Activated T-cell treated with anti-CD3 and anti-CD28 coated beads, Interleukin-2, amount 50 U/mL, for 1 hour (primary cell): ENCODE data around the gene YBX3.
A peak's percentile ranks its signal among the peaks of the same experiment; 100 is the strongest.

Experiments
- DNase-seq: peaks from one replicate; pipeline ENCODE4 v3.0.0-alpha.2; 2020

The YBX3 gene

DNA sequence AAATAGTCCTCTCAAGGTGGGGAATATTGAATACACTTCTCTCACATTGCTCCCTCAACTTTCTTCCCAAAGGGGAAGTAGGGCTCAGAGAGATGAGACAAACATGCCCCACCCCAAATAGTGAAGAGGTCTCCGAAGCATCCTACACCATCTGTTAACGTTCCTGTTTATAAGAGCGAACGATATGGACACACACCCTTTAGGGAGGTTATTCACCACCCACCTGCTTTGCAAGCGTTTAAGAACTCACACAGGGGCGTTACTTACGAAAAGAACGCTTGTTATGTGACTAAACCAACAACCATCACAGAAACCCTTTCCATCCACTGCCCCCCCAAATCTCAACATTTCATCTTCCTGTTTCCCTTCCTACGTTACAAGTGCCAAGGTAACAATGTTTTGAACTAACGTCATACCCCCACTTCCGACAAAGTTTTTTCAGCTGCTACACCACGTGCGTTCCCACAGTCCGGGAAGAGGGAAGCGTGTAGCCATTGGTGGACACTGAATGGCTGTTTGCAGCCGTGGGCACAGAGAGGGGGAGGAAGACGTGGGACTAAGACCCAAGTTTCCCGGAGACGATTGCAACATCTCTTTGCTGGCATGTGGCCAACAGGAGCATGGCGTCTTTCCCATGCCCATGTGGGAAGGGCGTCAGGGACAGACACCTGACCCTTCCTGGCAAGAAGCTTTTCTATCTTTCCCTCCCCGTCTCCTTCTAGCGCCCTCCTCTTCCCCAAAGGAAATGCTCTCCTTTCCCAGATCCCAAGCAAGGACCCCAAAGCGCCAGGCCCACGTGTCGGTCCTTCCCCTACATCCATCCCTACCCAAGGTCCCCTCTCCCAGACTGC, 1.2 kb downstream of the YBX3 start:
- DNase-seq: peak; percentile 61

DNA sequence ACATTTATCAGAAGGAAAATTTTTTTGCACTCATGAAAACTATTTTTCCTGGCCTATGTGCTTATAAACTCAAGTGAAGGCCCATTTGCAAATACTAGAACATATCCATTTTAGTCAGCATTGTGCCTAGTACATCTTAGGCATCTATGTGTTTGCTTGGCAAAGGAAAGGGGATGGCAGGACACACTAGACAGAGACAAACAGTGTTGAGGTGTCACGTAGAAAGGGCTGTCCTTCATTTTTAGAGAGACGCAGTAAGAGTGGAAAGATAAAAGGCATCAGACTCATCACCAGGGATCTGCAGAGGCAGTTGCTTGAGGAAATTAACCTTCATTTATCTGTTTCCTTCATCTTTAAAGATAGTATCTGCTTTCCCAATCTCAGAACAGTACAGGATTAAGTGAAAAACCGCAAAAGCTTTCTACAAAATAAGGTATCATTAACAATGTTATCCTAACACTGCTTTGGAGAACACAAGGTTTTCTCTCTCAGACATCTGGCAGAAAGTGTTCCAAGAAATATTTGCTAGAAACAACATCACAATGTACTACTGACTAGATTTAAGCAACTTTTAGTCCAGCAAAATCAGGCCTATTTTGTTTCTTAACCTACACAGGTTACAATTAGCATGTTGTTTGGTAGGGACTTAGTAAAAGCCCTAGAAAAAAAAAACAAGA, 2.0 kb downstream of the YBX3 start:
- DNase-seq: no peak

DNA sequence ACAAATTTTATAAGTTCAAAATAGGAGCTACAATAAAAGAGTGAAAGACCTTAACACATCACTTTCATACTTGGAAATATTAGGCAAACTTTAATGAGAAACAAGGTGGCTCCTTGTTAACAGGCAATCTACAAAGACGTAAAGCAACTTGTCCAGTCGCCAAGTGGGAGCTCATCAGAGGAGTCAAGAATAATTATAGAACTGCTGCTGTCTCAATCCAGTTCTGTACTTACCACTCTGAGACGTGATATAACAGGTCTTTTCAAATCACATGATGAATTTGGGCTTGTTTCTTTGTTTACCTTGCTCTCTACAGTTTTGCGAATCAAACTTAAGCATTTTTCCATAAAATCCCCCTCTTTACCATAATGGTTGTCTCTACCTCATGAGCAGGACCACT, 3.6 kb downstream of the YBX3 start:
- DNase-seq: no peak

DNA sequence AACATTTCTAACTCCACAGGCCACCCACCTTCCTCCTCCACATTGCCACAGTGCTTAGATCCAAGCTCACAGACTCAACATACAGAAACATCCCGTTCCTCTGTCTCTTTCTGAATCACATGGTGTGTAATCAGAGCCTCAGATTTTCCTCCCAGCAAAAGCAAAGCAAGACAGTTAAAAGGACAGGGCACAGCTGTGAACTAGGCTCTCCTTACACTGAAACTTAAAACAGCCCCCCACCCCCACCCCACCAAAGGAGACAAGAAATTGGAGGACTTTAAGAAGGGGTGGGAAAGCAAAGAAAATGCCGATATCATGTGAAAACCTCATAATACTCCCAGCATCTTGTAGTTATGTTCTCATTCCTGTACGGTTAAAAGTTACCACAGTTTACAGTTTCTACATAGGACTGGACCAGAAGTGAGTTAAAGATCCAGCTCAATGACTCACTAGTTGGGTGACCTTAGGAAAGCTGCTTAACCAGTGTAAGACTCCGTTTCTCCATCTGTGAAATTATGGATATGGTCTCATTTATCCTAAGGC, 4.8 kb downstream of the YBX3 start:
- no peak for DNase-seq

DNA sequence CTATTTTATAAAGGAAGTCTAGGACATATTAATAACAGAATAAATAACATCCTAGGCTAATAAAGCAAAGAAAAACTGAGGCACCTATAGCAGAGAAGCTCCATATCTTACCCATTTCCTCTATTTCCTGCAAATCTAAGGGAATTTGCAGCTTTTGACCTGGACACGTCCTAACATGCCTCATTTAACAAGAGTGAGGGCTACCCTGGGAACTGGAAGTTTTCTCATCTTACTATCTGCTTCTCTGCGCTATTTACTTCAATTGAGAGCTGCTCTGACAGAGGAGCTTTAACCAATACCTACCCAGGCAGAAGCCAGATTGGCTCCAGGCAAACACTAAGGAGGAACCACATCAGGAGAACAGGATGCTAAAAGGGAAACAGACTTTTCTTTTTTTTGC, 5.7 kb downstream of the YBX3 start:
- DNase-seq: no peak

DNA sequence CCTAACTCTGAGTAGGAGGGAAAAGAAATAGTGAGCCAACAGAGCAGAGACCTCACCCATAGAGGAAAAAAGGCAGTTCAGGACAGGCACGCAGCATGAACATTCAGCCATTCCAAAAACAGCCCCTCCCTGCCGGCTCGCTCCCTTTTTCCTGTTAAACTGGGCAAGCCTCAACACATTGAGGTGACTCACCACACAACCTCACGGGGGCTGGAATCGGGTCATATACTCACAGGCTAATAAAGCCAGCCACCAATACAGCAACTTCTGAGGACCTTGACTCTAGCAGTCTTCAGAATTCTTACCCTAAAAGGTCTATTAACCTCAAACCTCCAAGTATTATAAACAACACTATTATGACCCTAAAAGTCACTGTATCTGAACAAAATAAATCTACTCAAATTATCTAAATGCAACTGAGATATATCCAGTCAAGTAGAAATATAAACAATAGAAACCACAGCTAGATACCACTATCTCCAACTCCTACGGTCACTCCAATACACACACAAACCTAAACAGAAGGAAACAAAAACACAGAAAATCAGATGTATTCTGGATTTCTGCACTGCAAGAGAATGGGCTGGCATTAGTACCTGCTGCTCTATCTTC, 6.3 kb downstream of the YBX3 start:
- DNase-seq: no peak

DNA sequence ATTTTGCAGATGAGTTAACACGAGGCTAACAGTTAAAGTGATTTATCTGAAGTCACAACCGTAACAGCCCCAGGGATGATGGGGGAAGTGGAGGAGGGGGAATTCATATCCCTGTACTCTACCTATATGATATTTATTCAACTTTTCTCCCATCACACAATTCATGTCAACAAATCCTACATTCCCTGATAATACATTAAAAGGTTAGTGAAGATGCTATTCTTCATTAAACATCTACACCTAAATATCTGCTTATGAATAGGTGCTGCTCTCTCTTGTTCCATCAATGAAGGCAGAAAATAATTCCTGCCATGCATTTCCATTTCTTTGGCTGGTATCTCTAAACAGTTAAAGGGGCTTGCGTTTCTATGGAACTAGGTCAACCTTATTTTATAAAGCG, 6.8 kb downstream of the YBX3 start:
- DNase-seq: no peak

DNA sequence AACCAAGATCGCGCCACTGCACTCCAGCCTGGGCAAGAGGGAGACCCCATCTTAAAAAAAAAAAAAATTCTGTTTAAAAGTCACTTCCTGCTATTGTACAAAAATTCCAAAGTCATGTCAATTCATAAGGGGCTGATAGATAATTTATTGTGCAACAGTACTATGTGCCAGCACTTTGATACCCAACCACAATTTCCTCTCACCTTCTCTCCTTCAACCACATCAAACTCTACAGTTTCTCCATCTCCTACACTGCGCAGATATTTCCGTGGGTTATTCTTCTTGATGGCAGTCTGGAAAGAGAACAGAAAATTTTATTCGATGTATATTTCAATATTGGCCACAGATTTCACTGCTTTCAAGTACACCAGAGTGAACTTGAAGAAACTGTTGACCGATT, 7.6 kb downstream of the YBX3 start:
- no peak for DNase-seq

DNA sequence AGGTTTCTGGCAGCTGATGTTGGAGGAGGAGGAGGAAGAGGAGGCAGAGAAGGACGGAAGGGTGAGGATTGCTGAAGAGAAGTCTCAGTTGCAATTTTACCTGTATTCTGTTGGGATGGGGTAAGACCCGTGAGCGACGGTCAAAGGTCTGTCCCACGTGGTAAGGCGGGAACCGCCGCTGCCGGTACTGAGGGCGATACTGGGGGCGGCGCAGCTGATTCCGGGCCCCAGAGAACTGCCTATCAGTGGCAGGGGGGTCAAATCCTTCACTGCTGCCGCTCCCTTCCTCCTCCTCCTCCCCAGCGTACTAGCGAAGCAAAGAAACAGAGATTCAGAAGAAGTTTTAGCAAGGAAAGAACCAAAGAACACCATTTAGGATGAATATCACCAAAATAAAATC, 13.3 kb downstream of the YBX3 start:
- DNase-seq: no peak

DNA sequence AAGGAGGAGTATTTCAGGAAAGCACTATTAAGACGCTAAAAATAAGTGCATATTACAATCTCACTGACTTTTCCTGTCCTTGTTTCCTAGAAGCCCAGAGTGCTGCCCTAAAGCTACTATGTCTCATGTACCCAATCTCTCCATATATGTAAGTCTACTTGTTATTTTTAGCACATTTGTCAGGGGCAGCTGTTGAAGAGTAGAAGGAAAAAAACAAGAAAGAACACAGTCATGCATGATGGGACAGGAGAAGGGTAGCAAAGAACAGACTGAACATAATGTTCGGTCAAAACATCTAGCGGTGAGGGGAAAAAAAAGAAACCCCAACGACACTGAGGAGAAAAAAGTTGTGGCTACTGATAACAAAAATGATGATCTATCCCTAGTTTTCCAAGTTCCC, 14.3 kb downstream of the YBX3 start:
- no peak for DNase-seq

DNA sequence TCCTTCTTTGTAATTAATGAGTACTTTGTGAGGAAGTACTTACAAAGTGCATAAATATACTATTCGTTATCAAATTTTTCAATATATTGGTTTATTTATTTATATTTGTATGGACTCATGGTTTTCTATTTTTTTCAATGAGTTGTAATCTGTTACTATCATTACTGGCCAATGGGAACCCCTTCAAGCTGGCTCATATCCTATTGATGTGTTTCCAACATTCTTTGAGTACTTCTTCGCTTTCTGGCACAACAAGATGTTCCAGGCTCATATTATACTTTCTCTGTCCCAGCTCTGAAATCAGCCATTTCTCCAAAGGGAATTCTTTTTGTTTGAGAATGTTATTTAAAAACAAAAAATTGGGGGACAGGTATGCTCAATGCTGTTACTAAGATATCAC, 17.5 kb downstream of the YBX3 start:
- no peak for DNase-seq

DNA sequence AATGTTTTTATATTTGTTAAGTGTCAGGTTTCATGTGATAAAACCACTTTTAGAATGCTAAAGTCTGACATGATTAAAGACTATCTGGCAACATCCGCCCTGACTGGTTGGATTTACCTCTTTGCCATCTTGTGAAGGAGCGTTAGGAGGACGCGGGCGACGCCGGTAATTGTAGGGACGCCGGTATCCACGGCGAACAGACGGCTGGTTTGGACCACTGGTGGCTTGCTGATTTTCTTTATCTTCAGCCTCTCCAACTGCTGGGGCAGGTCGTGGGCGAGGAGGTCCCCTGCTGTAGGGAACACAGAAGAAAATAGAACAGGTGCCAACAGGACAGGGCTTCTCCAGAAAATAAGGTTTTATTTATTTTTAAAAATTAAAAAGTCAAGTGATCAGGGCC, 21.3 kb downstream of the YBX3 start:
- no peak for DNase-seq

DNA sequence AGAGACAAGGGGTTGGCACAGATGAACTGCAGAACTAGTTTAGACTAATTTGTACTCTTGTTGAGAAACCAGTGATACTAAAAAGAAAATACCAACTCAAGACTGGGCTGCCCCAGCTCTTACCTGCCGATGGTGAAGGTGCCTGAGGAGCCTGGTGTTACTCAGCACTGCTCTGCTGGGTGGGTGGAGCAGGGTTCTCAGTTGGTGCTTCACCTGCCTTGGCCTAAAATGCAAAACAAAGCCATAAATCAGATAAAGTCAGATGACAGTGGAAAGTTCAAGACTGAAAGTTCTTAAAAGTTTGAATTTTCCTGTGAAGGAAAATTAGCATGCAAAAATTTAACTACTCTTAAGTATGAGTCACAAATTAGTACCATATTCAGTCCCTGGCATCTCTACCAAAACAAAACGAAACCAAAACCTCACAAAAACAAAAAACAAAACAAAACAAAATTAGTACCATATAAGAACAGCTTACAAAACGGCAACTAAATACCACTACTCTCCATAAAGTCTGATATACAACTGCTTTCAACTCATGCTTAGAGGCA, 21.9 kb downstream of the YBX3 start:
- DNase-seq: no peak

DNA sequence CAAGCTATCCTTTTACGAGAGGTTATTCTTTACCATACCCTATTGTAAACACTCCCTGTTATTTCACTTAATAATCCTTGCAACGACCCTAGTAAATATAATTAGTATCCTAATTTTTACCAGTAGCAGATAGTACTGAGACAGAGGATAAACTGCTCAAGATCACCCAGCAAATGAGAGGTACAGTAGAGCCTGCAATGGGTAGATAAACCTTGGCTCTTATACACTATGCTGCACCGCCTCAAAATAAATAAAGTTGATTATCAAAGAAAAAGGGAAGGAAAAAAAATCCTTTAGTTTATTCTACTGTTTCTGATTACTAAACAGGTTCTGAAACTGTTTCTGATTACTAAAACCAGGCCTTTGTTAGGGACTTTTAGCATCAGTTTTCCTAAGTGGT, 22.5 kb downstream of the YBX3 start:
- DNase-seq: no peak

DNA sequence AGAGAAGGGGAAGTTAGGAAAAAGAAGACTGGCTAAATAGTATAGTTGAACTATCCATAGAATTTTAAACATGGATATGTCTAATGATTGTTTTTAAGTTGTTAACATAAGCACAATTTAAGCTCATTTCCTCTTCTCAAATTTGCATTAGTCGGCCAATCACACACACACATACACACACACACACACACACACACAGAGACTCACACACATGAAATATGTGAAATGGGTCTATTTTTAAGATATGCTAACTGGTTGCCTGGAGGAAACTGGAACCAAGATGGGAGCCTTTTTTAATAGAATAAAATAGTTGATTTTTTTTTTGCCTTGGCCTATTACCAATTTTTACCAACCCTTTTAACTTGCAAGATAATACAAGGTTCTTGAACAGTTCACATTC, 25.3 kb downstream of the YBX3 start:
- DNase-seq: no peak

DNA sequence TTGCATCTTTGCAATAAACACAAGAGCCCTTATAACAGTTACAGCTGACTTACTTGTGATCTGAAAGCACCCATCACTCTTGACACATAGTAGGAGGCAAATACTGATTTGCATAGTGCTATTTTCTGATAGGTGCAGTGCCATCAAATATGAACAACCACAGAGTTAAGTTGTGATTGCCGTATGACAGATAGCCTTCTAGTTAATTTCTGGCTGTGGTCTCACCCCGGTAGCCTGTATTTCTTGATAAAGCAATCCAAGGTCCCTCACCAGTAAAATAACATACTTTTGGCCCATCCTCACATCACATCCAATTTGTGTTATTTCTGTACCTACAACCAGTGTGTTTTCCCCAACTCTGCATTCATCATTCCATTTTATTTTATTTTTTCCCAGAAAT, 26.0 kb downstream of the YBX3 start:
- no peak for DNase-seq

DNA sequence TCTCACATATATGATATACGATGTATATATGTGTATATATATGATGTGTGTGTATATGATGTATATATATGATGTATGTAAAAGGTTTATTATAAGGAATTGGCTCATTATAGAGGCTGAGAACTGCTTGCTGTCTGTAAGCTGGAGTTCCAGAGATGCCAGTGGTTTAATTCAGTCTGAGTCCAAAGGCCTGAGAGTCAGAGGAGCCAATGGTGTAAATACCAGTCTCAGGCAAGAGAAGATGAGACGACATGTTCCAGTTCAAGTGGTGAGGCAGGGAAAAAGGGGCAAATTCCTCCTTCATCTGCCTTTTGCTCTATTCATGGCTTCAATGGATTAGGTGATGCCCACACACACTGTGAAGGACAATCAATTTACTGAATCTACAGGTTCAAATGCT, 32.2 kb downstream of the YBX3 start:
- DNase-seq: no peak

DNA sequence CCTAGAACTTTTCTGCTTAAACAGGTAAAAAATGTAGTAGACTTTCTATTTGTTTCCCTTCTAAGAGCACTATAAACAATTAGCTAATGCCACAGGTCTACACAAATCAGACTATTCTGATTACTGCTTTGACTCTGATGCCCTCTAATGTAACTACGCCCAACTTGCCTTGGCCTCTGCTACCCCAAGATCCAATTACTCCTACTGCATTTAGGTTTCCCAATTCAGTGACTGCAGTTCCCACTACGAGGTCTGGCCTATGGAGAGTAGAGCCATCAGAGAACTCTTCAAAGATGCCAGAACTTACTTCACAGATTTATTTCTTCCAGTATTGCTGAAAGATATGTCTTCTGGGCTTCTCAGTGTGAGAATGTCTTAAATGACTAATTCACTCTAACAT, 34.0 kb downstream of the YBX3 start:
- no peak for DNase-seq

DNA sequence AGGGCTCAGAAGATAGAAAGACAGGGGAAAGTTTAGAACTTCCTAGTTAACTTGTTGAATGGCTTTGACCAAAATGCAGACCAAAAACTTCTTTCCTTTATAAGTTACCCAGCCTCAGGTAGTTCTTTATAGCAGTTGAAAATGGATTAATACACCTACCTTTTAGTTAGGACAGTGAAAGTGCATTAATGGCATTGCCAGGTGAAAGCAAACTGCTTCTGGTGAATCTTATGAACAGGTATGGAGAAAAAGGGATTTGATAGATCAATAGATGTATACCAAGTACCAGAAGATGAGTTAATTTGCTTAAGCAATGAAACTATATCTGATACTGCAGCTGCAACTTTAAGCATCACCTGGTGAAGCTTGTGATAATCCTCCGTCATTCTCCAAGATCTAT, 35.1 kb downstream of the YBX3 start:
- DNase-seq: no peak

DNA sequence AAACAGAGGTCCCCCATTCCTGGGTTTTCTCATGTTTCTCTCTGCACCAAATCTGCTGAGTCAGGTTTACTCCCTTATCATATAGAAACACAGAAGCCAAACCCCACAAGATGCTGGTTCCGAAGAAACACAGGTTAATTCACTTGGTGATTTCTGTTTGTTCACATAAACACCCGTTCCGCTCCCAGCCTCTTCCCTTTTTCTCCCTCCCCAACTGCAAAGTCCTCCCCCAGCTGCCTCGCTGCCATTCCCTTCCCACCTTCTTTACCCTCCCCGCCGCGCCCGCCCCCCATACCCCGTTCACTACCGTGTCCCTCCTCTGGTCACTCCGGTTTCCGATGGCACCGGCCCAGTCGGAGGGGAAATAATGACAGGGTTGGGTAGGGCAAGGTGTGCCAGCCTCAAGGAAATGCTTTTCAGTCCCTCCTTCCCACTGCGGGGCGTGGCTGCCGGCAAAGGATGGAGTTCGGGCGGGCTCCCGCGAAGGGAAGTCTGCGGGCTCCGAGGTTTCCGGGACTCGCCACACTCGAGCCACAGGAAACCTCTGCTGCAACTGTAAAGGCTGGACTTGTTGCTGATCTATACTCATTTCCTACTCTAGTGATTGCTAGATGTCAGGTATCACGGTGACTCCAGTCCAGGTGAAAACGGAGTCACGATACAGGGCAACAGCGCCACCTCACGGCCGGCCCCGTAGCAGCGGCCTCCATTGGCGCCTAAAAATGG, 49.3 kb downstream of the YBX3 start, which contains the start of gene STYK1:
Gene STYK1, minus strand, starts transcription at position 394 of the 726 bp plus-strand sequence. CDS start 39,434 bp downstream, outside the sequence.
- DNase-seq: peak; percentile 79

DNA sequence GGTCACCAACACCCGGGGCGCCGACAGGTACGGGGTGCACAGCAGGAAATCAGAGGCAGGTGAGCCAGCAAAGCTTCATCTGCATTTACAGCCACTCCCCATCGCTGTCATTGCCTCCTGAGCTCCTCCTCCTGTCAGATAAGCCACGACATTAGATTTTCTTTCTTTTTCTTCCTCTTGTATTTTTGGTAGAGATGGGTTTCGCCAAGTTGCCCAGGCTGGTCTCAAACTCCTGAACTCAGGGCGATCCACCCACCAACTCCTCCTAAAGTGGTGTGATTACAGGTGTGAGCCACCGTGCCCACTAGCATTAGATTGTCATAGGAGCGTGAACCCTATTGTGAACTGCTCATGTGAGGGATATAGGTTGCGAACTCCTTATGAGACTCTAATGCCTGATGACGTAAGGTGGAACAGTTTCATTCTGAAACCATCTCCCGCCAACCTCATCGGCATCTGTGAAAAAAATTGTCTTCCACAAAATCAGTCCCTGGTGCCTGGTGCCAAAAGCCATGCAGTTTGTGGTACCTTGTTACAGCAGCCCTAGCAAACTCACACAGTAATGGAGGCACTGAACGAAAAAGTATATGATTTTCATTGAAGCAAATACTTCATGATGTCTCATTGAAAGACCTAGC, 50.8 kb downstream of the YBX3 start:
- peak; percentile 21 for DNase-seq

DNA sequence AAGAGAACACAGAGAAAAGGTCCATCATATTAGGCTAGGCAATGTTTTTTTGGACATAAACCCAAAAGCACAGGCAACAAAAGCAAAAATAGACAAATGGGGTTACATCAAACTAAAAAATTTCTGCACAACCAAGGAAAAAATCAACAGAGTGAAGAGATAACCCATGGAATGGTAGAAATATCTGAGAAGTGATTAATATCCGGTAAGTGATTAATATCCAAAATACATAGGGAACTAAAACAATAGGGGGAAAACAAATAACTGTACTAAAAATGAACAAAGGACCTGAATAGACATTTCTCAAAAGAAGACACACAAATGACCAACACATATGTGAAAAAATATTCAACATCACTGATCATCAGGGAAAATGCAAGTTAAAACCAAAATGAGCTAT, 53.6 kb downstream of the YBX3 start:
- DNase-seq: no peak
